GM20000 (cell line): ENCODE data around the gene RNF227.

ENCODE experiments used
- DNase-seq: peaks from one replicate; pipeline ENCODE4 v3.0.0; 2012; ENCODE audit warnings: low spot score
- CTCF ChIP-seq: IDR thresholded peaks from 2 replicates; pipeline ENCODE4 v1.5.1; 2012; ENCODE audit warnings: mild to moderate bottlenecking, control low read depth; ENCODE audit errors: extremely low read depth, missing control alignments

Gene RNF227

DNA sequence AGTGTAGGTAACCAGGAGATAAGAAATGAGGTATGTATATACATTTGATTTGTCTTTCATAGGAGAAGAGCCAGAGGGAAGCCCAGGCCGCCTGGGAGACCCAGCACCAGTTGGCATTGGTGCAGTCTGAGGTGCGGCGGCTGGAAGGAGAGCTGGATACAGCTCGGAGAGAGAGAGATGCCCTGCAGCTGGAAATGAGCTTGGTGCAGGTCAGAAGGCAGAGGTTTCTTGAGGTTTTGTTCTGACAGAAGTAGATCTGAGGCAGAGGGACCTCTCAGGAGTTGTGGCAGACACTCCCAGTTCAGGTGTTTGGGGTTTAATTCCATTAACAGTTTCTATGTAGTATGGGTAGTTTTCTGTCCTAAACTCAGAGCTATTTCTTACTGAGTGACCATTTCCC, 23.9 kb upstream of the RNF227 start:
- DNase-seq, result no peak
- TF ChIP-seq CTCF, result no peak

- no peak for DNase-seq
- no peak for TF ChIP-seq CTCF
These were observed 19.8 kb upstream of the RNF227 start for GRCh38 chr17:7935859-7936258.

- DNase-seq, result no peak
- no peak for TF ChIP-seq CTCF
These were observed 16.9 kb upstream of the RNF227 start for GRCh38 chr17:7932949-7933348.

- TF ChIP-seq CTCF, result no peak
- DNase-seq, result no peak
These were observed 16.4 kb upstream of the RNF227 start for GRCh38 chr17:7932483-7932891.

DNA sequence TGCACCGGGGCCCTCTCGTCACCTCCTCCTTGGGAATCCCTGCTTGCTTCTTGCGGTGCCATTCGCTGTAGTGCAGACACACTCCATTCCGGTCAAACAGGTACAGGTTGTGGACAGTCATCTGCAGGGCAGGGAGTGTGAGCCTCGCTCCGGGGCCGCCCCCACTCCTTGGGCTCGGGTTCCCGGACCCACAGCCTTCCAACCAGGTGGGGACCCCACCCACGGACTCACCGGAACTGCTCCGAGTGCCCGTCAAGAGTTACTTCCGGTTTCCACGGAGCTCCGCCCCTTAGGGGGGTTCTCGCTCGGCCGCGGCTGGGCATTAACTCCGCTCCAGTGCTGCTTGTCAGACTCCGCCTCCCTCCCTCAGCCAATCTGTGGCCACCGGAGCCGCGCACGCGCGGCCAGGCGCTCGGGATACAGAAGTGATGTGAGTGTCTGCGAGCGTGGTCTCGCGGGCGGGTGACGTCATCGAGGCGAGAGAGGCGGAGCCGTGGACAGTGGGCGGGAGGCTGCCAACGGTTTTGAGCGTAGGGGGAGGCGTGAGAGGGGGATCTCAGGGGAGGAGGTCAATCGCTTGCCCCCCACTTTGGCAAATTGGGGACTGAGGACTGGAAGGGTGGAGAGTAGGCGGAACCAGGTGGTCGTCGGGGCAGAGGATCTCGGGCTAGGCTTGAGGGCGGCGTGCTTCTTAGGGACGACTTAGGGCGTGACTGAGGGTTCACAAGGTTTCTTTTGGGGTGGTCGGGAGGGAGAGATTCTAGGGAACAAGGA, 15.8 kb upstream of the RNF227 start, which contains the start of the genes CNTROB and TRAPPC1:
Gene CNTROB (plus strand): TSS at position 498 of the 774 bp plus-strand sequence. CDS start 874 bp downstream, outside the sequence.
Gene TRAPPC1 (minus strand): TSS at position 238 of the 774 bp plus-strand sequence. CDS start 117 bp downstream, at position 121.
- DNase-seq, result peak; percentile 99
- no peak for TF ChIP-seq CTCF

DNA sequence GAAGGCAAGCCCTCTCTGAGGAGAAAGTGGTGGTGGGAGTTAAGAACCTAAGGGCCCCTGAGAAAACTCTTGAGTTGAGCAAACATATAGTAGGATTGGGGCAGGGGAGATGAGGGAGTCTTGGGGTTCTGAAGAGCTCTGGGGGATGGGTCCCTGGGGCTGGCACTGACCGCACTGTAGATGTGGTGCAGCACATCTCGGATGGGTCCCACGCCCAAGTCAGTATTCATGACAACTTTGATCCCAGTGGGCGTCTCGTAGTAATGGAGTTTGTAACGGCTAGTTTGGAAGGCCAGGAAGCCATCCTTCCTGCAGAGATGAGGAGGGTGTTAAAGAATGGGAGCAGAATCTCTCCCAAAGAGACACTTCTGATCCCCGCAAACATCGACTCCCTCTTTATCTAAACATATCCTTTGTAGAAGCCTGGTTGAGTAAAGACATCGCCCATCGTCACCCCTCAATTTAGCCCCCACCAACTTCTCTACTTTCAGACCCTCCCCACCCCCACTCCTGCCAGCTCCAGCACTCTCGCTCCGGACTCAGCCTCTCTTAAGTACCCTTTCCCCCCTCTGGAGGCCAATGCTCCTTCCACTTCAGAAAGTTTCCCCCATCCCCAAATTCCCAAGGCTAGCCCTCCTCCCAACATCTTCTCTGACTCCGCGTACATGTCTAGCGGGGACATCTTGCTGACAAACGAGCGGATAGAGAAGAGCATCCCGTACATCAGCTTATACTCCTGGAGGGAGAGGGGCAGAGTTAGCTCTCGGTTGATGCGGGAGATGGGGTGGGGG, 14.9 kb upstream of the RNF227 start:
- TF ChIP-seq CTCF, result no peak
- no peak for DNase-seq

- no peak for TF ChIP-seq CTCF
- peak; percentile 89 for DNase-seq
These were observed 13.3 kb upstream of the RNF227 start, which contains the start of gene KCNAB3 for GRCh38 chr17:7929158-7930023. KCNAB3 (minus strand) TSS chr17:7929856; CDS start chr17:7929435, 421 bp downstream.
